HL-60 (cell line): Measurements from ENCODE around the gene RFTN1.

Experiments
- DNase-seq, 2 experiments: peaks; one replicate each; pipeline ENCODE4 v3.0.0-alpha.2; 2010 to 2020; ENCODE audit warnings: low read depth in 1 of 2, low spot score in 1 of 2
- H3K27ac ChIP-seq: fragments of 250-450 bp; sonication (Bioruptor Pico); replicated peaks from 2 replicates; pipeline ENCODE4 v1.5.1; 2020; ENCODE audit warnings: mild to moderate bottlenecking, moderate library complexity
- H3K27me3 ChIP-seq: fragments of 250-450 bp; sonication (Bioruptor Pico); 2 replicates; pipeline ENCODE4 v1.5.1; 2021; ENCODE audit warnings: mild to moderate bottlenecking, moderate library complexity; ENCODE audit not compliant: insufficient read depth, poor library complexity, severe bottlenecking
- H3K4me3 ChIP-seq: replicated peaks from 2 replicates; pipeline ENCODE4 v1.5.1; 2011; ENCODE audit warnings: mild to moderate bottlenecking, control low read depth, low read length; ENCODE audit not compliant: insufficient read depth
- GABPA ChIP-seq: IDR thresholded peaks from 2 replicates; pipeline ENCODE4 v1.6.1; 2012; ENCODE audit warnings: low read depth
- POLR2AphosphoS5 ChIP-seq: IDR thresholded peaks from 2 replicates; pipeline ENCODE4 v1.6.1; 2012; ENCODE audit warnings: low read depth
- SPI1 ChIP-seq: IDR thresholded peaks from 2 replicates; pipeline ENCODE4 v1.6.1; 2012; ENCODE audit warnings: low read depth, mild to moderate bottlenecking, borderline replicate concordance
- TF ChIP-seq, protein P1 (sequence below): IDR thresholded peaks from one replicate; pipeline ENCODE4 v1.5.1; 2011; ENCODE audit warnings: low read length, control low read depth, inconsistent platforms; ENCODE audit not compliant: insufficient read depth
- TF ChIP-seq, protein P2 (sequence below): IDR thresholded peaks from 2 replicates; pipeline ENCODE4 v1.6.1; 2012; ENCODE audit warnings: low read depth; ENCODE audit not compliant: insufficient replicate concordance

RFTN1 gene

DNA sequence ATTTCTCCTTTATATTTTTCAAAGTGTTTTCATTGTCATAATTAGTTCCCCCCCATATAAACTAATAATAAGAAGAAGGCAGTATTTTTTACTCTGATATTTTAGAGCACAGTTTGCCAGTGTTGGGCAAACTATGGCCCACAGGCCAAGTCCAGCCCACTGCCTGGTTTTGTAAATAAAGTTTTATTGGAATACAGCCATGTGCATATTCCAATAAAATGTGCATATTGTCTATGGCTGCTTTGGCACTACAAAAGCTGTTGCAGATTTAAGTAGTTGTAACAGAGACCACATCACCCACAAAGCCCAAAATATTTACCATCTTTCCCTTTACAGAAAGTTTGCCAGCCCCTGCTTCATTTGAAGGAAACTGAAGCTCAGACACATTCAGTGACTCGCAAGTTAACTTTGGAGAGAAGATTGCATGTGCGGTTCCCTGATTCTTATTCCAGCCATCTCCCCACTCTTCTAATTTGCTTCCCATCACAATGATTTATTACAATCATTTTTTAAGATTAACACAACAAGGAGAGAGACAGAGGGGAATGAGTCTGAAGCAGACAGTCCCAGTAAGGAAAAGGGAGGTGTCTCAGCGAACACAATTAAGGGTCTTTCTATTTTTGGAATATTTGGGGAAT is 48.9 kb downstream of the RFTN1 start:
- Histone ChIP-seq H3K4me3 (no peak overlapping the region), H3K27me3 (no peaks in the 10 kb centered on the region), H3K27ac (no peak overlapping the region)
- TF ChIP-seq GABPA (no peak), SPI1 (no peak), POLR2AphosphoS5 (no peak)
- TF ChIP-seq, protein P1, sequence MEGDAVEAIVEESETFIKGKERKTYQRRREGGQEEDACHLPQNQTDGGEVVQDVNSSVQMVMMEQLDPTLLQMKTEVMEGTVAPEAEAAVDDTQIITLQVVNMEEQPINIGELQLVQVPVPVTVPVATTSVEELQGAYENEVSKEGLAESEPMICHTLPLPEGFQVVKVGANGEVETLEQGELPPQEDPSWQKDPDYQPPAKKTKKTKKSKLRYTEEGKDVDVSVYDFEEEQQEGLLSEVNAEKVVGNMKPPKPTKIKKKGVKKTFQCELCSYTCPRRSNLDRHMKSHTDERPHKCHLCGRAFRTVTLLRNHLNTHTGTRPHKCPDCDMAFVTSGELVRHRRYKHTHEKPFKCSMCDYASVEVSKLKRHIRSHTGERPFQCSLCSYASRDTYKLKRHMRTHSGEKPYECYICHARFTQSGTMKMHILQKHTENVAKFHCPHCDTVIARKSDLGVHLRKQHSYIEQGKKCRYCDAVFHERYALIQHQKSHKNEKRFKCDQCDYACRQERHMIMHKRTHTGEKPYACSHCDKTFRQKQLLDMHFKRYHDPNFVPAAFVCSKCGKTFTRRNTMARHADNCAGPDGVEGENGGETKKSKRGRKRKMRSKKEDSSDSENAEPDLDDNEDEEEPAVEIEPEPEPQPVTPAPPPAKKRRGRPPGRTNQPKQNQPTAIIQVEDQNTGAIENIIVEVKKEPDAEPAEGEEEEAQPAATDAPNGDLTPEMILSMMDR: no peak
- TF ChIP-seq, protein P2, sequence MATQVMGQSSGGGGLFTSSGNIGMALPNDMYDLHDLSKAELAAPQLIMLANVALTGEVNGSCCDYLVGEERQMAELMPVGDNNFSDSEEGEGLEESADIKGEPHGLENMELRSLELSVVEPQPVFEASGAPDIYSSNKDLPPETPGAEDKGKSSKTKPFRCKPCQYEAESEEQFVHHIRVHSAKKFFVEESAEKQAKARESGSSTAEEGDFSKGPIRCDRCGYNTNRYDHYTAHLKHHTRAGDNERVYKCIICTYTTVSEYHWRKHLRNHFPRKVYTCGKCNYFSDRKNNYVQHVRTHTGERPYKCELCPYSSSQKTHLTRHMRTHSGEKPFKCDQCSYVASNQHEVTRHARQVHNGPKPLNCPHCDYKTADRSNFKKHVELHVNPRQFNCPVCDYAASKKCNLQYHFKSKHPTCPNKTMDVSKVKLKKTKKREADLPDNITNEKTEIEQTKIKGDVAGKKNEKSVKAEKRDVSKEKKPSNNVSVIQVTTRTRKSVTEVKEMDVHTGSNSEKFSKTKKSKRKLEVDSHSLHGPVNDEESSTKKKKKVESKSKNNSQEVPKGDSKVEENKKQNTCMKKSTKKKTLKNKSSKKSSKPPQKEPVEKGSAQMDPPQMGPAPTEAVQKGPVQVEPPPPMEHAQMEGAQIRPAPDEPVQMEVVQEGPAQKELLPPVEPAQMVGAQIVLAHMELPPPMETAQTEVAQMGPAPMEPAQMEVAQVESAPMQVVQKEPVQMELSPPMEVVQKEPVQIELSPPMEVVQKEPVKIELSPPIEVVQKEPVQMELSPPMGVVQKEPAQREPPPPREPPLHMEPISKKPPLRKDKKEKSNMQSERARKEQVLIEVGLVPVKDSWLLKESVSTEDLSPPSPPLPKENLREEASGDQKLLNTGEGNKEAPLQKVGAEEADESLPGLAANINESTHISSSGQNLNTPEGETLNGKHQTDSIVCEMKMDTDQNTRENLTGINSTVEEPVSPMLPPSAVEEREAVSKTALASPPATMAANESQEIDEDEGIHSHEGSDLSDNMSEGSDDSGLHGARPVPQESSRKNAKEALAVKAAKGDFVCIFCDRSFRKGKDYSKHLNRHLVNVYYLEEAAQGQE: no peak
- DNase-seq: no peak

DNA sequence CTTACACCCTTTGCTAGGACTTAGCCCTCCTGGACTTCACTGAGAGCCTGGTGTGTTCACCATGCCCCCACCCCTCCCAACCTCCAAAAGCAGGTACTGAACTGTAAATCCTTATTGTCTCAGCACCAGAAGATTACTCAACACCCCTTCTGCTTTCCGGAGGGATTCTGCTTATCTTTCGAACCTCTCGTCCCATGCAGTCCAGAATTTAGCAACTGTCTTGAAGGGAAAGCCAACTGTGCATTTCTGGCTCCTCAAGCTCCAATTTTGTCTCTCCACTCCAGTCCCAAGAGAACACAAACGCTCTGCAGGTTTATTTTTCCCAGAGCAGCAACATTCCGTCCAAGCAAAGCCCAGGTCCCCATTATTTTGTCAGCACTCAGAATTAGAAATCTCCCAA is 49.6 kb downstream of the RFTN1 start:
- TF ChIP-seq, protein P2: no peak
- TF ChIP-seq POLR2AphosphoS5 (no peak), GABPA (no peak), SPI1 (no peak)
- TF ChIP-seq, protein P1: no peak
- no peak overlapping the region for H3K4me3 ChIP-seq
- no peak for DNase-seq
- H3K27ac ChIP-seq: no peak overlapping the region
- no peaks in the 10 kb centered on the region for H3K27me3 ChIP-seq

DNA sequence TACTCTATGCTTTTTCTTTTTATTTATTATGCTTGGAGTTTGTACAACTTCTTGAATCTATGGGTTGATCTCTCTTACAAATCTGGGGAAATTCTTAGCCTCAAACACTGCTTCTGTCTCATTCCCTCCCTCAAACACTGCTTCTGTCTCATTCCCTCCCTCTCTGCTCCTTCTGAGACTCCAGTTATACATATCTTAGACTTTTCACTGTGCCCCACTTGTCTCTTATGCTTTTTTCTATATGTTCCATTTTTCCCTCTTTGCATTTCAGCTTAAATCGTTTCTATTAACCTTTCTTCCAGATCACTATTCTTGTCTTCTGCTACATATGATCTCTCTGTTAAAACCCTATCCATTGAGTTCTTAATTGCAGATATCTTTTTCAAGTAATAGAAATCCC is 50.4 kb downstream of the RFTN1 start:
- TF ChIP-seq, protein P1: no peak
- TF ChIP-seq SPI1 (no peak), GABPA (no peak), POLR2AphosphoS5 (no peak)
- TF ChIP-seq, protein P2: no peak
- no peak overlapping the region for H3K4me3 ChIP-seq
- no peaks in the 10 kb centered on the region for H3K27me3 ChIP-seq
- H3K27ac ChIP-seq: no peak overlapping the region
- no peak for DNase-seq
